B cell (primary cell): Measurements from ENCODE around the gene ATG4D. TPM values are rescaled to one million over a fixed set of nuclear protein-coding genes. Genes with fewer than 3 reads are reported as not detected.

Source experiments
- ATAC-seq: fragments of 200-7000 bp; cut with Tn5 transposase; one replicate; pipeline ENCODE4 v1.10.0; 2021; ENCODE audit warnings: low read depth, mild to moderate bottlenecking, moderate number of reproducible peaks, moderate library complexity
- CTCF ChIA-PET: fragments of 350-600 bp; sonication (Branson Sonifier 250); formaldehyde crosslinking; loops from one replicate; lab custom pipeline; 2021; ENCODE audit warnings: antibody characterized with exemption, inconsistent platforms; lab: Charles Lee
- POLR2A ChIA-PET: fragments of 350-600 bp; sonication (Branson Sonifier 250); formaldehyde crosslinking; loops from one replicate; lab custom pipeline; 2021; ENCODE audit warnings: antibody characterized with exemption; lab: Charles Lee
- DNase-seq: peaks from one replicate; pipeline ENCODE4 v3.0.0; 2013
- H2AFZ ChIP-seq: 2 replicates; pipeline ENCODE4 v1.6.1; 2012; ENCODE audit warnings: mild to moderate bottlenecking, low read depth, low read length; ENCODE audit not compliant: insufficient read depth, poor library complexity, severe bottlenecking
- H3K27ac ChIP-seq, 2 donors: 1 replicate in 1 of 2; 2 replicates in 1 of 2; pipeline ENCODE4 v1.5.1; 2012 to 2013; ENCODE audit warnings: low read length in 2 of 2, mild to moderate bottlenecking in 2 of 2, moderate library complexity in 1 of 2
- H3K27me3 ChIP-seq, 4 experiments: fragments of 200-600 bp in 1 of 4; sonication (generic) in 1 of 4; replicated peaks in 1 of 4; 1 replicate in 2 of 4; 2 replicates in 2 of 4; pipeline versions ENCODE4 v1.6.1 to v1.7.0; 2013 to 2016; ENCODE audit warnings: low read length in 3 of 4, mild to moderate bottlenecking in 2 of 4, mixed read lengths in 1 of 4, moderate library complexity in 1 of 4; ENCODE audit not compliant: insufficient read depth in 4 of 4, control insufficient read depth in 3 of 4; ENCODE audit errors: control extremely low read depth in 1 of 4
- H3K36me3 ChIP-seq, 2 experiments: replicated peaks in 1 of 2; 1 replicate in 1 of 2; 2 replicates in 1 of 2; pipeline versions ENCODE4 v1.6.1 to v1.7.1; 2013; ENCODE audit warnings: low read length in 1 of 2; ENCODE audit not compliant: insufficient read depth in 2 of 2, control insufficient read depth in 1 of 2; ENCODE audit errors: control extremely low read depth in 1 of 2, extremely low read depth in 1 of 2
- H3K4me1 ChIP-seq, 2 donors: fragments of 200-600 bp in 1 of 2; sonication (generic) in 1 of 2; 1 replicate in 1 of 2; 2 replicates in 1 of 2; pipeline versions ENCODE4 v1.5.1 to v1.6.1; 2013 to 2017; ENCODE audit warnings: low read length in 2 of 2; ENCODE audit not compliant: control insufficient read depth in 2 of 2, insufficient read depth in 2 of 2
- H3K4me2 ChIP-seq: replicated peaks from 2 replicates; pipeline ENCODE3; 2012; ENCODE audit warnings: mild to moderate bottlenecking, low read depth, low read length; ENCODE audit not compliant: poor library complexity, severe bottlenecking
- H3K4me3 ChIP-seq, 5 experiments: fragments of 200-600 bp in 1 of 5; sonication (generic) in 1 of 5; 1 replicate in 3 of 5; 2 replicates in 2 of 5; pipeline versions ENCODE4 v1.5.1 to v1.7.0; 2011 to 2016; ENCODE audit warnings: low read length in 4 of 5, mild to moderate bottlenecking in 4 of 5, low read depth in 2 of 5, control low read depth in 1 of 5, moderate library complexity in 1 of 5; ENCODE audit not compliant: insufficient read depth in 1 of 5; ENCODE audit errors: control extremely low read depth in 1 of 5, extremely low read depth in 1 of 5
- H3K79me2 ChIP-seq: fragments of 200-600 bp; sonication (generic); one replicate; pipeline ENCODE4 v1.6.0; 2016; ENCODE audit warnings: low read length; ENCODE audit not compliant: control insufficient read depth, insufficient read depth
- H3K9ac ChIP-seq: fragments of 200-600 bp; sonication (generic); 2 replicates; pipeline ENCODE4 v1.6.1; 2017; ENCODE audit warnings: mild to moderate bottlenecking, low read length, moderate library complexity
- H3K9me3 ChIP-seq, 3 donors: one replicate each; pipeline versions ENCODE4 v1.6.1 to v1.7.1; 2013; ENCODE audit warnings: low read length in 2 of 3; ENCODE audit not compliant: control insufficient read depth in 2 of 3, insufficient read depth in 1 of 3; ENCODE audit errors: control extremely low read depth in 1 of 3
- H4K20me1 ChIP-seq: 2 replicates; pipeline ENCODE4 v1.6.0; 2012; ENCODE audit warnings: mild to moderate bottlenecking, low read length; ENCODE audit not compliant: insufficient read depth, control insufficient read depth, poor library complexity, severe bottlenecking
- H3K27ac Mint-ChIP-seq: one replicate; pipeline ENCODE4 v1.8.0; 2021; ENCODE audit warnings: mixed read lengths
- H3K27me3 Mint-ChIP-seq: one replicate; pipeline ENCODE4 v1.8.0; 2021; ENCODE audit warnings: mixed read lengths
- H3K4me1 Mint-ChIP-seq: one replicate; pipeline ENCODE4 v1.8.0; 2021; ENCODE audit warnings: mixed read lengths
- H3K4me3 Mint-ChIP-seq: one replicate; pipeline ENCODE4 v1.8.0; 2021; ENCODE audit warnings: mixed read lengths
- H3K9me3 Mint-ChIP-seq: one replicate; pipeline ENCODE4 v1.8.0; 2022; ENCODE audit warnings: mixed read lengths; ENCODE audit not compliant: insufficient read depth
- CTCF ChIP-seq: fragments of 200-600 bp; IDR thresholded peaks from one replicate; pipeline ENCODE4 v1.8.0; 2022; ENCODE audit warnings: antibody characterized with exemption, mild to moderate bottlenecking
- EZH2 ChIP-seq: IDR thresholded peaks from 2 replicates; pipeline ENCODE4 v1.6.1; 2012; ENCODE audit warnings: borderline replicate concordance, low read depth, mild to moderate bottlenecking, moderate library complexity, low read length; ENCODE audit not compliant: insufficient read depth, poor library complexity, severe bottlenecking
- WGBS: methylation state at CpG from one replicate; pipeline ENCODE4 v1.1.5; 2013; ENCODE audit warnings: missing lambda C conversion rate; ENCODE audit not compliant: insufficient coverage; 5-methylcytosine and 5-hydroxymethylcytosine counted together
- intact Hi-C: fragments of 100-400 bp; cut with micrococcal nuclease; formaldehyde crosslinking; loops from one replicate; pipeline ENCODE4 v1.10.0; 2022
- polyA plus RNA-seq: library from polyadenylated mRNA; depleted of rRNA; stranded (reverse); fragments of >200 nt; gene quantifications from 2 replicates; pipeline ENCODE4 v1.2.3, GENCODE V29; 2012
- total RNA-seq, 2 donors: library from RNA; stranded (reverse); fragments of 120-200 nt in 1 of 2; gene quantifications; 1 replicate in 1 of 2; 2 replicates in 1 of 2; pipeline versions ENCODE4 v1.2.3 to v1.2.4, GENCODE V29; 2013 to 2022

Gene ATG4D
- total and polyA plus RNA-seq, 2 donors (not counting 1 experiment from before 2014, with no cell fraction given): 58.8 to 75.5 TPM

DNA sequence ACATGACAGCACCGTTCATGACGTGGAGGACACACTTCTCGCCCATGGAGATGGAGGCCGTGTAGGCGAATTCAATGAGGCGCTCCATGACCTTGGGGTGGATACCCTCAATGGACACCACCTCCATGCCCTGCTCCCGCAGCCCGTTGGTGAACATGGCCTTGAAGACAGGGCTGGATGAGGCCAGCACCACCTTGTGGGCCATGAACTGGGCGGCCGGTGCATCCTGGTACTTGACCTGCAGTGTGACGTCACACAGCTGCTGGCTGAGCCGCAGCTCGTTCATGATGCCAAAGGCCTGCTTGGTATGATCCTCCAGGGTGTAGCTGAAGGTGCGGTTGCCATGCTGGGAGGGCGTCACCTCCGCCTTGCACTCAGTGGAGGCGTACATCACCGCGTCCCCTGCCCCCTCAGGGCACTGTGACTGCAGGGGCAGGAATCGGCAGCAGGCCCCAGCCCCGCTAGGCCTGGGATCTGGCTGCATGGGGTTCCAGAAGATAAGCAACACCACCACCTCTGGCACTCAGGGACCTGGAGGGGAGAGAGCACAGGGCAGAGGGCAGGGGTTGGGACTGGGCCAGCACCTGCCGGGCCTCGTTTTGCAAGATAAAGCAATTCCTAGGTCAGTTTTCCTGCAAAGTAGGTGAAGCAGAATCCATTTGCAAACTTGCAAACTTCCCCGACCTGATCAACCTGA lies 44.0 kb upstream of the ATG4D start:
- Mint-ChIP-seq H3K4me3 (peak overlapping the region; percentile 67), H3K27ac (no peak overlapping the region), H3K9me3 (no peaks in the 10 kb centered on the region), H3K4me1 (peaks cover 20% of the 10 kb centered on the region), H3K27me3 (no peaks in the 10 kb centered on the region)
- Histone ChIP-seq H3K4me2 (no peak overlapping the region), H3K9me3 (no peaks in the 10 kb centered on the region), H3K36me3 (peaks cover 0 to 13% of the 10 kb centered on the region in 2 experiments), H3K27ac (no peak overlapping the region), H3K27me3 (no peaks in the 10 kb centered on the region), H4K20me1 (no peaks in the 10 kb centered on the region), H2AFZ (no peak overlapping the region), H3K79me2 (peaks cover 33% of the 10 kb centered on the region), H3K4me1 (peaks cover 6 to 15% of the 10 kb centered on the region in 2 donors), H3K4me3 (no peak overlapping the region), H3K9ac (no peak overlapping the region)
- TF ChIP-seq CTCF: no peak
- no peak for TF ChIP-seq EZH2
- WGBS: 98% methylated on average over 24 of the region's 24 CpGs
- POLR2A ChIA-PET: interaction anchor here (0.7 kb wide), 1 partner anchor 9 kb away, joined by 8 read pairs; no protein-coding TSS in a partner anchor
- CTCF ChIA-PET: interaction anchor here (0.7 kb wide), 1 partner anchor 161 kb away, joined by 3 read pairs; no protein-coding TSS in a partner anchor
- no peak for ATAC-seq
- intact Hi-C loops: loop anchor here (5.0 kb wide), 2 partner anchors 72 to 97 kb away; partner anchors contain the start of gene CDC37
- DNase-seq: no peak

DNA sequence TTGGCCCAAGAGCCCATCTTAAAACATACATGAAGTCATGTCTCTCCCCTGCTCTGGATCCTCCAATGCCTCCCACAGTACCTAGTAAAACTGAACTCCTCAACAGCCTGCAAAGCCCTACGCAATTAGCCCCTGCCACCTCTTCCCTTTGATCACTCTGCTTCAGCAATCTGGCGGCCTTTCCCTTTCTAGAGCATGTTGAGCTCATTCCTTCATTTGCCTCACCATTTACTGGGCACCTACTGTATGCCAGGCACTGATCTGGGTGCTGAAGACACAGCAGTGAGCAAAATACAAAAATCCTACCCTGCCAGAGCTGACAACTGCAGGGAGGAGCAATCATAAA lies 43.5 kb upstream of the ATG4D start:
- ChIA-PET CTCF (interaction anchor here (0.7 kb wide), 1 partner anchor 162 kb away, joined by 3 read pairs; no protein-coding TSS in a partner anchor), POLR2A (interaction anchor here (0.7 kb wide), 1 partner anchor 9 kb away, joined by 8 read pairs; no protein-coding TSS in a partner anchor)
- WGBS: 100% methylated on average over 2 of the region's 2 CpGs
- Histone ChIP-seq H4K20me1 (no peaks in the 10 kb centered on the region), H3K9me3 (no peaks in the 10 kb centered on the region), H3K79me2 (peaks cover 33% of the 10 kb centered on the region), H2AFZ (no peak overlapping the region), H3K4me2 (no peak overlapping the region), H3K4me3 (no peak overlapping the region), H3K27ac (no peak overlapping the region), H3K27me3 (no peaks in the 10 kb centered on the region), H3K36me3 (peaks cover 0 to 10% of the 10 kb centered on the region in 2 experiments), H3K4me1 (peaks cover 6 to 15% of the 10 kb centered on the region in 2 donors), H3K9ac (no peak overlapping the region)
- Mint-ChIP-seq H3K4me3 (peak overlapping the region; percentile 67), H3K4me1 (peaks cover 20% of the 10 kb centered on the region), H3K27me3 (no peaks in the 10 kb centered on the region), H3K27ac (no peak overlapping the region), H3K9me3 (no peaks in the 10 kb centered on the region)
- DNase-seq: no peak
- intact Hi-C loops: loop anchor here (5.0 kb wide), 2 partner anchors 73 to 98 kb away; partner anchors contain the start of gene CDC37
- no peak for TF ChIP-seq CTCF
- TF ChIP-seq EZH2: no peak
- ATAC-seq: no peak
